GM18511 (cell line): ENCODE results near the gene ACER1.
"Not testable (repeated sequence)": the region's sequence is repeated elsewhere in the genome, so short reads cannot be mapped to it uniquely, and the experiment has no call there.

Experiments
- ATAC-seq: cut with Tn5 transposase; IDR thresholded peaks from one replicate; pipeline ENCODE4 v1.9.1; 2021; ENCODE audit warnings: mild to moderate bottlenecking, moderate library complexity; ENCODE audit not compliant: unreplicated experiment

Gene ACER1

GRCh38 chr19:6333439-6333838 lies at the start of gene ACER1:
Gene ACER1, minus strand, starts transcription at chr19:6333612. Its CDS starts 61 bp downstream, at chr19:6333551.
- no peak for ATAC-seq

- ATAC-seq, result no peak
These were observed 49.8 kb upstream of the ACER1 start for GRCh38 chr19:6383188-6383587.

GRCh38 chr19:6381030-6381750 lies 47.8 kb upstream of the ACER1 start:
- no peak for ATAC-seq

- no peak for ATAC-seq
These were observed 46.3 kb upstream of the ACER1 start for GRCh38 chr19:6379744-6380143.

- no peak for ATAC-seq
These were observed 45.1 kb upstream of the ACER1 start for GRCh38 chr19:6378486-6378885.

- no peak for ATAC-seq
These were observed 44.6 kb upstream of the ACER1 start for GRCh38 chr19:6378041-6378440.

GRCh38 chr19:6376512-6377190 lies 43.2 kb upstream of the ACER1 start:
- no peak for ATAC-seq

GRCh38 chr19:6375411-6376010 lies 42.1 kb upstream of the ACER1 start, which contains the start of gene PSPN:
Gene PSPN, minus strand, starts transcription at chr19:6375933. Its CDS starts 84 bp downstream, at chr19:6375849.
- no peak for ATAC-seq

- ATAC-seq, result no peak
These were observed 41.4 kb upstream of the ACER1 start for GRCh38 chr19:6374711-6375410.

- no peak for ATAC-seq
These were observed 40.8 kb upstream of the ACER1 start for GRCh38 chr19:6374161-6374709.

- ATAC-seq, result no peak
These were observed 40.3 kb upstream of the ACER1 start for GRCh38 chr19:6373813-6374108.

- ATAC-seq, result peak; percentile 52
These were observed 39.8 kb upstream of the ACER1 start for GRCh38 chr19:6373096-6373812.

GRCh38 chr19:6372594-6373095 lies 39.2 kb upstream of the ACER1 start, which contains the start of gene ALKBH7:
Gene ALKBH7, plus strand, starts transcription at chr19:6372794. Its CDS starts 27 bp downstream, at chr19:6372821.
- ATAC-seq, result peak; percentile 81

GRCh38 chr19:6364353-6364752 lies 30.9 kb upstream of the ACER1 start:
- ATAC-seq, result no peak

GRCh38 chr19:6362351-6362801 lies 29.0 kb upstream of the ACER1 start:
- ATAC-seq, result no peak

- no peak for ATAC-seq
These were observed 28.6 kb upstream of the ACER1 start for GRCh38 chr19:6362027-6362350.

GRCh38 chr19:6360857-6361216 lies 27.4 kb upstream of the ACER1 start:
- ATAC-seq, result not testable (repeated sequence)

- not testable (repeated sequence) for ATAC-seq
These were observed 27.0 kb upstream of the ACER1 start for GRCh38 chr19:6360445-6360844.

GRCh38 chr19:6359568-6360341 lies 26.3 kb upstream of the ACER1 start:
- ATAC-seq, result no peak

GRCh38 chr19:6358003-6358402 lies 24.6 kb upstream of the ACER1 start:
- ATAC-seq, result no peak
